HG02588 (cell line): Measurements from ENCODE around the gene FOXF1.

Experiments
- ATAC-seq: cut with Tn5 transposase; IDR thresholded peaks from one replicate; pipeline ENCODE4 v1.9.1; 2021; ENCODE audit warnings: mild to moderate bottlenecking, moderate library complexity; ENCODE audit not compliant: unreplicated experiment

The FOXF1 gene

DNA sequence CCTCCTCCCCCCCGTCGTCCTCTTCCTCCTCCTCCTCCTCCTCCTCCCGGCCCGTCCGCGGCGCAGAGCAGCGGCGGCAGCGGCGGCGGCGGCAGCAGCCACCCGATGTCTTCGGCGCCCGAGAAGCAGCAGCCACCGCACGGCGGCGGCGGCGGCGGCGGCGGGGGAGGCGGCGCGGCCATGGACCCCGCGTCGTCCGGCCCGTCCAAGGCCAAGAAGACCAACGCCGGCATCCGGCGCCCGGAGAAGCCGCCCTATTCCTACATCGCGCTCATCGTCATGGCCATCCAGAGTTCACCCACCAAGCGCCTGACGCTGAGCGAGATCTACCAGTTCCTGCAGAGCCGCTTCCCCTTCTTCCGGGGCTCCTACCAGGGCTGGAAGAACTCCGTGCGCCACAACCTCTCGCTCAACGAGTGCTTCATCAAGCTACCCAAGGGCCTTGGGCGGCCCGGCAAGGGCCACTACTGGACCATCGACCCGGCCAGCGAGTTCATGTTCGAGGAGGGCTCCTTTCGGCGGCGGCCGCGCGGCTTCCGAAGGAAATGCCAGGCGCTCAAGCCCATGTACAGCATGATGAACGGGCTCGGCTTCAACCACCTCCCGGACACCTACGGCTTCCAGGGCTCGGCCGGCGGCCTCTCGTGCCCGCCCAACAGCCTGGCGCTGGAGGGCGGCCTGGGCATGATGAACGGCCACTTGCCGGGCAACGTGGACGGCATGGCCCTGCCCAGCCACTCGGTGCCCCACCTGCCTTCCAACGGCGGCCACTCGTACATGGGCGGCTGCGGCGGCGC lies at the start of gene FOXF1:
TSS of gene FOXF1 (plus strand) at position 63 of the 797 bp plus-strand sequence. CDS start at position 106, 43 bp downstream.
- ATAC-seq: no peak

DNA sequence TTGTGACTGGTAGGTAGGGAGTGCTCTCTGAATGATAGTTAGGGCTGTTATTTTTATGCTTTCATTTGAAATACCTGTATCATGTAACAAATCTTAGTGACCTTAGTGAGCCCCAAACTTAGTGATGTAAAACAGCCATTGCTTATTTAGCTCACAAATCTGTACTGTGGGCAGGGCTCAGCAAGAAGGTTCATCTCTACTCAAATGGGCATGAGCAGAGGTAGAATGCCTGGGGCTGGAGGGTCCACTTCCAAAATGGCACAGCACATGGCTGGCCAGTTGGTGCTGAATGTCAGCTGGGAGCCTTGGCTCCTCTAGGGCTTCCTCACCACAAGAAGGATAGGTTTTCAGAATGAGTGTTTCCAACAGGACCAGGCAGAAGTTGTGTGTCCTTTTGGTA lies 49.3 kb upstream of the FOXF1 start:
- no peak for ATAC-seq

DNA sequence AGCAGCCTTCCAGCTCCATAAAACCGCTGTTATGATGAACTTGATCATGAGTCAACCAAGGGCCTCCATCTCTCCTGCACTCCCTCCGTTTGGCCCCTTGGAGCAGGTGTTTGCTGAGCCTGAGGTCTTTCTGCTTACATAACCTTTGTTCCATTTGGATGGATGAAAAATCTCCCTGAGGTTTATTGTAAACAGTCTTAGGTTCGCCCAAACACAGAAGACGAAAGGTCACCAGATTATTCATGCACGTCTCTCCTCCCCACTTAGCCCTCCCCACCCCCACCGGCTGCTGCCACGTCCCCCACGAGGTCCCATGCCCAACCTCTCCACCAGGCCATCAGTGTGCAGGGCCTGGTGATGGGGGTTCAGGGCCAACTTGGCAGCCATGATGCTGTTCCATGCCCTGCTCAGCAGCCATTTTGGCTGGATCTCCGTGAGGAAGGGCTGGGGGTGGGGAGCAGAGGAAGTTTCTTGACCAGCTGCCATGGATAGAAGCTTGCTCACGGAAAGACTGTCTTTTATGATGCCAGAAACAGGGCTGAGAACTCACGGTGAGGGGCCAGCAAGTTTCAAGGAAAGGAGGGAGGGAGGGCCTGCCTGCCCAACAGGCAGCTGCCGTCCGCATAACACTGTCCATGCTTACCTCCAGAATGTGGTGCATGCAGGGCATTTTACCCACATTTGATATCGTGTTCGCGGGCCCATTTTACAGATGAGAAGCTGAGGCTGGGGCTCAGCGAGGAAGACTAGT lies 47.8 kb upstream of the FOXF1 start:
- ATAC-seq: no peak

DNA sequence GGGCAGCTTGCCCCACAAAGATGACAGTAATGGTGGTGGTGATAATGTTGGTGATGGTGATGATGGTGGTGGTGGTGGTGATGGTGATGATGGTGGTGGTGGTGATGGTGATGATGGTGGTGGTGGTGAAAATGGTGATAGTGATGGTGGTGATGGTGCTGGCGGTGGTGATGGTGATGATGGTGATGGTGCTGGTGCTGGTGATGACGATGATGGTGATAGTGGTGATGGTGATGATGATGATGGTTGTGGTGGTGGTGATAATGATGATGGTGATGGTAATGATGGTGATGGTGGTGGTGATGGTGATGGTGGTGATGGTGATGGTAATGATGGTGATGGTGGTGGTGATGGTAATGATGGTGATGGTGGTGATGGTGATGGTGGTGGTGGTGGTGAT lies 46.3 kb upstream of the FOXF1 start:
- ATAC-seq: no peak

DNA sequence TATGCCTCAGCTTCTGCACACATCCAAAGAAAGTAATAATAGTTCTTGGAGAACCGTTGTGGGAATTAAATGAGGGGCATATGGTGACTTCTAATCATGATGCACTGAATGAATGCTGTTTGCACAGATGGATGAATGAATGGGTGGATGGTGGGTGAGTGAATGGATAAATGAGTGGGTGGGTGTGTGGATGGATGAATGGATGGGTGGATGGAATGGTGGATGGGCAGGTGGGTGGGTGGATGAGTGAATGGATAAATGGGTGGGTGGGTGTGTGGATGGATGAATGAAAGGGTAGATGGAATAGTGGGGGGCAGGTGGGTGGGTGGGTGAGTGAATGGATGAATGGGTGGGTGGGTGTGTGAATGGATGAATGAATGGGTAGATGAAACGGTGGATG lies 44.9 kb upstream of the FOXF1 start:
- ATAC-seq: no peak

DNA sequence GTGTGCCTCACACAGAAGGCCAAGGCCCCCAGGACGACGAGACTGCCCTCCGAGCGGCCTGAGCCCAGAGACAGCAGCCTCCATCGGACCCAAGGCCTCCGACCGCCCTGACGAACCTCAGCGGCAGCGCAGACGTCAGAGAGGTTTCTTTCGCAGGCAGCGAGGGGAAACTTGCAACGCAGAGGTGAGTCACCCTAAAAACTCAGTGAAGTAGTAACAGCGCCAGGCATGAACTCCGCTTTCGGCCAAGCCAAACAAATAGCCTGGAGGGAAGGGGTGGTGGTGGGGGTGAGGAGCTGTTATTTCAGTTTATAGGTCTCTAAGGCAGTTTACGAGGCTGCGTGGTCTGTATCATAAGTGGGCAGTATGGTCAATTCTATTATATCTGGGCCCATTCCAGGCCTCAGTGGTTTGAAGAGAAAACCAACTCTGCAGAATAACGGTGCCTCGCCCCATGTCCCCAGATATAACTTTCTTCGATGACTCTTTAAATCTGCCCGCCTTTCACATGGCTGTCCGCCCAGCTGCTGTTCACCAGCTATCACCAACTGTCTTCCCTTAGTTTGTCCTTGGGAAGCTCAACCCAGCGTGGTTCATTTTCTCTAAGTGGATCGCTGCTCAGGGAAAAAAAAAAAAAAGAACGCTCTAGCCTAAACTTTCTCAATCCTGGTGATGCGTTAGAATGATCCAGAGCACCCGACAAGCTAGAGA lies 43.5 kb upstream of the FOXF1 start:
- ATAC-seq: no peak

DNA sequence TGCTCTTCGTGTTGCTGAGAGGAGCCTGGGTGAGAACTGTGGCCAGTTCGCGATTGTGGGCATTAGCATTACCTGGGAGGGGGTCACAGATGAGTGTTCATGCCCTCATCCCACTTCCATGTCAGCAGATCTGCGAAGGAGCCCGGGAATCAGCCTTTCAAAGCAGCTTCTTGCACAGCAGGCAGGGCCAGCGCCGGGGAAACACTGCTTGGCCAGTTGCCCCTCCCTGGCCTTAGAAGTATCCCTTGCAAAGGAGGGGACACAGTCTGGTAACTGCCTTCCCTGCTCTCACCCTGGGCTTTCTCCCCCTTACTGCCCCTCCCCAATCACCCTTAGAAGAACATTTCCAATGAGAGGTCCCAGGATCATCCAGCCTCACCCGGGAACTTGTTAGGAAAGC lies 42.8 kb upstream of the FOXF1 start:
- no peak for ATAC-seq

DNA sequence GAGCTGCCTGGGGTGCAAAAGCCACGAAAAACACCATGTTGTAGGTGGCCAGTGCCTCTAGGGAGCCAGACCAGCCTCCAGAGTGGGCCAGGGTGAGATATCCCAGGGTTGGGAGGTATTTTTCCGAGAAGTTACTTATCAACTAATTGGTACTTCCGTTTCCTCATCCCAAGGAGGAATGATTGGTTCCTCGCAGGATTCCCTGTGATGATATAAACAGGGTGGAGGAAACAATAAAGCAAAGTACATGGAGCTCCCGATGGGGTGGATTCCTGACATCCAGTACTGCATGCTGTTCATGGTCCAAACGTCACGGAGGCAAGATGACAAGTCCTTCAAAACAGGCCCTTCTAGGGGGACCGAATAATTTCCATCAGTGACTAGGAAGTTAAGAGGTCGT lies 39.4 kb upstream of the FOXF1 start:
- ATAC-seq: no peak

DNA sequence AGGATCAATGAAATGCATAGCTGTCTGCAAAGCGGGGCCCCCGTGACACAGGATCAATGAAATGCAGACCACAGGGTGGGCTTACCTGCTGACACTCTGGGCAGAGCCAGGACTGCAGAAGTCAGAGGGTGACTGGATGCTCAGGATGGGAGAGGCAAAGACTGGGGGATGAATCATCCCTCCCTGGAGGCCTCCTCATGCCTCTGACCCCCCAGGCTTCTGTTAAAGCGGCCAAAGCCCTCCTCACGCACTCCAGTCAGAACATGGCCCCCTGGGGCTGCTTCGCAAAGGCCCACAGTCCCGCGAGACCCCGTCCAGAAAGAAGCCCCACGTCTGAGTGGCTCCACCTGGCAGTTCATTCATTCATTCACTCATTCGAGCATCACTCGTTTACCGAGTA lies 38.4 kb upstream of the FOXF1 start:
- ATAC-seq: no peak

DNA sequence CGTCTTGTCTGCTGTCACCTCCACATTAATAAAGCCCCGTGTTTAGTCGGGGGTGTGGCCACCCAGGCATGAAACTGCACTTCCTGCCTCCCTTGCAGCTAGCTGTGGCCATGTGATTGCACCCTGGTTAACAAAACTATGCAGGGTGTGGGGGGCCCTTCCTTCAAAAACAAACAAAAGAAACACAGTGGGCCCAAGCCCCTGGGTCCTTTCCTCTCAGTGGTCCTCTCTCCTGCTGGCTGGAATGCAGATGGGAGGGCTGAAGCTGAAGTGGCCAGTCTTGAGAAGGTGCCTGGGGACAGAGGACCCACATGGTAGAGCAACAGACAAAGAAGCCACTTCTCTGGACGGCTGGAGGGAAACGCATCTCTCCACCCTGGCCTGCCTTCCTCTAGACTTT lies 38.0 kb upstream of the FOXF1 start:
- no peak for ATAC-seq

DNA sequence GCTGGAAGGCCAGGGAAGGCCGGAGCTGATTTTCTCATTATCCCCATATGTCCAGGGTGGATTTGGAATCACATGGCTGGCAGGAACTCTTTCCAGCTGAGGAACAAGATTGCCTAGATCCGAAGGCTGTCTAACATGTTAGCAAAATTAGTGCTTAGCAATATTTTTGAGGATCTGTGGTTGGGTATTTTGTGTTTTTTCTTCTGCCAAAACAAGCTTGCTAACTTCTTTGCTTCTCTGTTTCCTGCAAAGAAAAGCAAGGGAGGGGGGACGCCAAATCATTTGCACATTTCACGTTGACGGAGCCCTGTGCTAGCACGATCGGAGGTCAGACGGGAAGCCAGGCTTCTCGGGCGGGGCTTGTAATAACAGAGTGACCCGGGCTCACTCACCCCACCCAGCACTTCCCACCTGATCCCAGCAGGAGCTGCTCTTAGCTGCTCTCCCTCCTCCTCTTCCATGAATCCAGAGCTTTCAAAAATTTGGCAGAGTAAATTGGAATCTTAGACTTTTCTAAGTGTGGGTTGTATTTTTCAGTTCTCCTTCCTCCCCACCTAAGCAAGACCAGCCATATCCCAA lies 33.3 kb upstream of the FOXF1 start:
- no peak for ATAC-seq

DNA sequence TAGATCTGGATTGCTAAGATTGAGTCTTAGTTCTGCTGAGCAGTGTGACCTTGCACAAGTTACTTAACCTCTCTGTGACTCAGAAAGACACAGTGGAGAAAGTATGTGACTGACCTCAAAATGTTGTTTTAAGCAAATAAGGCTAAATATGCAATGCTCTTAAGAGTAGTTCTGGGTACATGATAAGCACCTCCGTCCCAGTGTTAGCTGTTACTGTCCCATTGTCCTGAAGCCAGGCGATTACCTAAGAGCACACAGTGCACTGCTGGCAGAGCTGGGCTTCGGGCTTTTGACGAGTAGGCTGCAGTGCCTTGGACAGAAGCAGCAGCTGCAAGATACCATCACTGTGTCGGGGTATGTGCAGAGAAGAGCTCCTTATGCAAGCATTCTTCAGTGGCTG lies 32.7 kb upstream of the FOXF1 start:
- ATAC-seq: no peak

DNA sequence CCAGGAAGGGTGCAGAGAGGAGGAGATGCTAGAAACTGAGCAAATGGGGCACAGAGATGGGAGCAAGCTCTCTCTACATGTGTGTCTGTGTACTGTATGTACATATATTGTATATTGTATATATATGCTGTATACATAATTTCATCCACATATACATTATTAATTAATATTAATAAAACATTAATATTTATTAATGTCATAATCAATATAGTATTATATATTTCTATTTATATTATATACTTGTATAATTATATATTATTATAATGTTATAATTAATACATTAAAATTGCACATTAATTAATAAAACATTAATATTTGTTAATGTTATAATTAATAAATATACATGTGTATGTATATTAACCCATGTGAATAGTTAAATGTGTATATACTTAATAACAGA lies 31.5 kb upstream of the FOXF1 start:
- no peak for ATAC-seq

DNA sequence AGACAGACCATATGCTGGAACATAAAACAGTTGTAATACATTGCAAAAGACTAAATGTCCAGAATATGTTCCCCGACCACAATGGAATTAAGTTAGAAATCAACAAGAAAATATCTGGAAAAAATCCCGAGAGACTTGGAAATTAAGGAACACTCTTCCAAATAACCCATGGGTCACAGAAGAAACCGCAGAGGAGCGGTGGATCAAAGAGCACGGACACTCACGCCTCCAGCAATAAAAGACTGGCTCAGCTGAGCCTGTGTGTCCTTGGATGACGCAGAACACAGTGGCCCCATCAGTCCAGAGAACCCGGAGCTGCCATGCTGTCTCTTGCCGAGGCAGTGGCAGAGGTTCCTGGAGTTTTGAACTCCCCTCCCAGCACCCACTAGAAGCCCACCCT lies 30.9 kb upstream of the FOXF1 start:
- no peak for ATAC-seq

DNA sequence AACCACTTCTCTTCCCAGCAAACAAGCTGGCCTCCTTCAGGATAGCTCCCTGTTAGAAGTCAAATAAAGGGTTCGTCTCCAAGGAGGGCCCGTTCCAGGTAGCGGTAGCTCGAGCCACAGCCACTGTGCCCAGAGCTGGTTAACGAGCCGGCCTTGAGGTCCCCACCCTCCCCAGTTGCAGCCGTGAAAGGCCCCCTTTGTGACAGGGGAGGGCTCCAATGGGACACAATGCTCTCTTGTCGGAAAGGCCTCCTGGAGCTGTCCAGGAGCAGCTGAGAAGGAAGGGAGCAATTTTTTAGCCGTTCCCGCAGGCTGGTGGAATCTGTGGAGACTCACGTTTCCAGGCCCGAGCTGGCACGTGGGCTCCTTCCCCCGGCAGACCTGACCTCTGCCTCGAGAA lies 29.9 kb upstream of the FOXF1 start:
- ATAC-seq: no peak

DNA sequence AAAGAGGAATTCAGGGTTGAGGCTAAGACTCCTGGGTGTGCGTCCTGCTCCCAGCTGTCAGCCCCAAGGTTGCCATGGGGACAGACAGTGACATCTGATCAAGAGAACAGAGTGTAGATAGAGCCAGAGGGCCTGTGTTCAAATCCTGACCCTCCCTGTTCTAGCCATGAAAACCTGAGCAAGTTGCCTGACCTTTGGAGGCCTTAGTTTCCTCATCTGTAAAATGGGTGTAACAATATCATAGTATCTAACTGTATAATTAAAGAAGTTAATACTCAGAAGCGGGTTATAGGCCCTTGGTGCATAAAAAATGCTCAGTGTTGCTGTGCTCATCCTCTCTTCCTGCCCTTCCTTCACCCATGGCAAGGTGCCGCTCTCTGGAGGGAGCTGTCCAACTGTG lies 28.7 kb upstream of the FOXF1 start:
- ATAC-seq: no peak

DNA sequence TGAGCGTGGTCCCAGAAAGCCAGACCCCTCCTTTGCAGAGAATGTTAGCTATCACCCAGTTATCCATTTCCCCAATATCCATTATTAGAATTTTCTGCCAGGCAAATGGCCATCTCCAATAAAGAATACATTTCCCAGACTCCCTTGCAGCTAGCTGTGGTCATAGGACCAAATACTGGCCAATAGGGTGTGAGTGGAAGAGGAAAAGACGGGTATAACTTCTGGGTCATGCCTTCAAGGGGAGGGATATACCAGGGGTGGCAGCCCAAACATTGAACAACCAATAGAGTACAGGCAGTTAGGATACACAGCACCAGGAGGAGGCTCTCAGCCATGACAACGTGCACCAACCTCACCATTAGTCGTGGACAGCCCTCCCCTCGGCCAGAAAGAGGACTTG lies 26.1 kb upstream of the FOXF1 start:
- ATAC-seq: no peak

DNA sequence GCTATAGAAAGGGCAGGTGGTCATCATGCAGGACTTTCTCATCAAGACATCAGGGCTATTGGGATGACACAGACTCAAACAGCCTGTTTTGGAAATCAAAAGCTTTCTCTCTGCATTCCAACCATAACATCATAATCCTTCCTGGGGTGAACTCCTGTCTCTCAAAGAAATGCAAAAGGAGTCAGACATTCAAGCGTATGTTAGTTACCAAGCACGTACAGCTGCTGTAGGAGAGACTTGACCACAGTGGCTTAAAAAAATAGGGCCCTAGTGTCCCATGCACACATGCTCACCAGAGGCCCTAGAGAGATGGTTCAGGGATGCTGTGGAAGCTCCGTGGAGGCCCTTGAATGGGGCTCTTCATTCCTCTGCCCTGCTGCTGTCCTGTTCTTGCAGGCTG lies 24.6 kb upstream of the FOXF1 start:
- ATAC-seq: no peak

DNA sequence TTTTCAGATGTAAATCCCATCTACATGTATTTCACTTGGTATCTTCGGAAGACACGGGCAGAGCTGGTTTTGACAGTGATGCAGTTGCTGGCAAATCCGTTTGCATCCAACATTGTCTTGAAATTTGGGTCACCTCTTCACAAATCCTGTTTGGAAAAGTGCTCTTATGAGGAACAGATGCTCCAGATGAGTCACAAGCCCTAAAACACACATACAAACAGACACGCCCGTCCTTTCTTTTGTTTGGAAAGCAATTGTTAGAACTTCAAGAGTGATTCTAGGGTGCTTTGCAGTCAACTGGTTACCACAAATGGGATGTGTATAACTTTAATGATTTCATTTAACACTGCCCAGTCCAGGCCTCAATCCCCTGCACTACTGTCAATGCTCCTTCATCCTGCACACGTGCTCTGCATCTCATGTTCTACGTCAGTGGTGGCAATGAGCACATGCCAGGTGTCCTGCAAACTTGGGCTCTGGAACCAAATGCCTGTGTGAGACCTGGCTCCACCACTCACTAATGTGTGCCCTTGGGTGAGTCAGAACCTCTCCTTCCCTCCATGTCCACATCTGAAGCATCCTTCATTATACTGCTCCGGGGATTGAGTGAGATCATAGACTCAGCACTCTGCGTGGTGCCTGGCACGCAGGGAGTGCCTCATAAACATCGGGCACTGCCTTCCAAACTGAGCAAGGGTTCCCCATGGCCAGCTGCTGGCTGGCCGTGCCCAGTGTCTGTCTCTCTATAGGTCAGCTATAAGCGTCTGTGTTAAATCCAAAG lies 19.3 kb upstream of the FOXF1 start:
- ATAC-seq: no peak

DNA sequence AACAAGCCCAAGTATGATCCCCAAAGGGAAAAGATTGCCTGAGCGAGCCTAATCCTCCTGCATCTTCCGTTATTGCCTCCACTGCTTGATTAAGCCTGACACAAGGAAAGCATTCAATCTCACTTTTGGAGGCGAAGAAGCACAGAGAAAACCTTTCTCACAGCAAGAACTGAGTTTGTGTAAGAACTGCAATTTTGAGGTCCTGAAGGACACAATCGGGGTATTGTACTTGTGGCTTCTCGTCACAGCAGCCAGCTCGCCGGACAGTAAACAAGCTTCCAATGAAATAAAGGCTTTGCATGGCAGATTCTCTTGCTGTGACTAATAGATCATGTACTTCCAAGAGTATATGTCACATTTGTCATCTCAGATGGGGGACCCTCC lies 18.7 kb upstream of the FOXF1 start:
- no peak for ATAC-seq
